ENCODE results near the gene KCNG3.

Gene KCNG3

DNA sequence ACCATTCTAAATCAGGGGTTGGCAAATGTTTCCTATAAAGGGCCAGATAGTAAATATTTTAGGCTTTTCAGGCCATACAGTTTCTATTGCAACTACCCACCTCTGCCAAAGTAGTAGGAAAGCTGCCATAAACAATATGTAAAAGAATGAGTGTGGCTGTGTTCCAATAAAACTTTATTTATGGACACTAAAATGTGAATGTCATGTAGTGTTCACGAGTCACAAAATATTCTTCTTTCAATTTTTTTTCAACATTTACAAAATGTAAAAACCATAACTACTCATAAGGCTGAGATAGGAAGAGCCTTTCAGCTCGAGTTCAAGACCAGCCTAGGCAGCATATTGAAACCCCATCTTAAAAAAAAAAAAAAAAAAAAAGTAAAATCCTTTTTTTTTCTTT lies 13.4 kb downstream of the KCNG3 start:
- no peak for DNase-seq

DNA sequence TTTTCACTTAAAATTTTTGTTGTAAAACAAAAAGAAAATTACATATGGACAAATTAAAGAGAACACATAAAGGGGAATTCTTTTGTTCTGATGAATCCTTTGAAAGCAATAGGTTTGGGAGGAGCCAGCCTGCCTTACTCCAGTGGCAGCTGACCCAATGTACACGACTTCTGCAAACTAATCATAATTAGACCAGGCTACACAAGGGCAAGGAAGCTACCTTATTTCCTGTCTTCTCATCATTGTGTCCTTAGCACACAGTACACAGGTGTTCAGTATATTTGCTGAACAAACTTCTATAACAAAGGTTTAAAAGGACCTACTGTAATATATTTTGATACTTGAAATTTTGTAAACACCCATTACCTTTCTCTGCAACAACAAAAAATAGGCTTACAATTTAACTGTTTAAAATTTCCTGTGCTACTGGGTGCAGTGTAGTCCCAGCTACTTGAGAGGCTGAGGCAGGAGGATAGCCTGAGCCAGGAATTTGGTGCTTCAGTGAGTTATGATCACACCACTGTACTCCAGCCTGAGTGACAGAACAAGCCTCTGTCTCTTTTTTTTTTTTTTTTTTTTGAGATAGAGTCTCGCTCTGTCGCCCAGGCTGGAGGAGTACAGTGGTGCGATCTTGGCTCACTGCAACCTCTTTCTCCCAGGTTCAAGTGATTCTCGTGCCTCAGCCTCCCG lies 18.9 kb downstream of the KCNG3 start:
- no peak for DNase-seq

DNA sequence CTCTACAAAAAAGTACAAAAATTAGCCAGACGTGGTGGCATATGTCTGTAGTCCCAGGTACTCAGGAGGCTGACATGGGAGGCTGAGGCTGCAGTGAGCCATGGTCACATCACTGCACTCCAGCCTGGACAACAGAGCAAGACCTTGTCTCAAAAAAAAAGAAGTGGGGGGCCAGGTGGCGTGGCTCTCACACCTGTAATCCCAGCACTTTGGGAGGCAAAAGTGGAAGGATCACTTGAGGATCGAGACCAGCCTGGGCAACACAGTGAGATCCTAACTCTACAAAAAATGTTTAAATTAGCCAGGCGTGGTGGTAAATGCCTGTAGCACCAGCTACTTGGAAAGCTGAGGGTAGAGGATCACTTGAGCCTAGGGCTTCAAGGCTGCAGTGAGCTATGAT lies 23.1 kb downstream of the KCNG3 start:
- DNase-seq = no peak

DNA sequence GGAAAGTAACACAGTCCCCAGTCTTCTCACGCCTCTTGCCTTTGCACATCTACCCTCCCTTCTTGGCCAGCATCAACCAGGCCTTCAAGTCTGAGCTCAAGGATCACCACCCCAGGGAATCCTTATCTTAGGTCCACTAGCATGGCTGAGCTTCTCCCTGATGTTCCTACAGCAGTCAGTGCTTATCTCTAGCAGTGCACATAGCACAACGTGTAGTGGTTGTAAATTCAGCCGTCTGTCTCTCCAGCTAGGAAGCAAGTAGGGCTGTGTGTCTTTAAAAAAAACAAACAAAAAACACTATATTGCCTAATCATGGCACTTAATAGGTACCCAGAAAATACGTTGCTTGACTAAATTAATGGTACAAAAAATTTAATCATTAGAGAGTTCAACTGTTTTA lies 29.2 kb downstream of the KCNG3 start:
- no peak for DNase-seq

DNA sequence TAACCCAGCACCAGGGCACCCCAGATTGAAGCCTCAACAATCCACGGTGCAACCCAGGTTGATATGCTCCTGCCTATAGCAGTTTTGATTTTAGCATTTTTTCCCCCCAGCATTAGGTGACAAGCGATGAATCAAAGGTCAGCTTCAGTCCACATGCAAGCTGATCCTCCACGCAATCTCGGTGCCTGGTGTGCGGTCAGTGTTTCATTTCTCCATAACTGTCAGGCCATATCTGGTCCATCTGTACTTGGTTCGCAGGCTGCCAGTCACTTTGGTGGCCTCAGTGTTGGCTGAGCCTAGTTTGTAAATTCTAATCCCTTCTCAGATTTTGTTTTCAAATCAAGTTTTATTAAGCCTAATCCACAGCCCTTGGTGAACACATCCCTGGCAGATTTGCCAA lies 30.2 kb downstream of the KCNG3 start:
- no peak for DNase-seq

DNA sequence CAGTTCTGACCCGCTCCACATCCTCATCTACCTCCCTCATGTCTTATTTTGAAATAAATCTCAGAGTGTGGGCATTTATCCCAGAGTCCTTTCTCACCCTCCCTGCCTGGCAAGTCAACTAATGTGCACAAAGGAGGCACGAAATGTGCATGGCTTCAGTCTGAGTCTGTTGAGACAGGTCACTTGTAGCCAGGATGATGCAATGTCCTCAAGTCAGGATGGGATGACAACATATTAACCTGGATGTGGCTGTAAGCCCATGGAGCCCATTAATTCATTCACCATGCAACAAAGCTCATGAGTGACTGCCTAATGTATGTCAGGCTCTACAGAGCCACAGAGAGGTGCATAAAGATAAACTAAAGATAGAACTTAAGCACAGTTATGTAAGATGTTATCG lies 34.5 kb downstream of the KCNG3 start:
- DNase-seq = no peak

DNA sequence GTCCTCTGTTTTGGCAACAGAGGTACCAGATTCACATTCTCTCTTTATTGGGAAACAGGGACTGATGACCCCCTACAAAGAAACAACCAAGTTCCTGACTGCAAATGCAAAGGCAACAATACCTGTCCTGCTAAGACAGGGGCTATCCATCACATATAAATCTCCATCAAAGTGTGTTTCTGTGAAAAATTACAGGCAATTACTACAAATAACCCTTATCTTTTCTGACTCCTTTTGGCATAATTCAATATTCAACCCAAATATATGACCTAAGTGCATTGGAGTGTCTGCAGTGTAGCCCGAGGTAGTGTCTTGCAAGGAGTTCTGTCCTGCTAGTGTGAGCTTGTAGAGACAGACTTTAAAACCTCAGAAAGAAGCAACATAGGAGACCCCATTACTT lies 35.4 kb downstream of the KCNG3 start:
- DNase-seq = no peak

DNA sequence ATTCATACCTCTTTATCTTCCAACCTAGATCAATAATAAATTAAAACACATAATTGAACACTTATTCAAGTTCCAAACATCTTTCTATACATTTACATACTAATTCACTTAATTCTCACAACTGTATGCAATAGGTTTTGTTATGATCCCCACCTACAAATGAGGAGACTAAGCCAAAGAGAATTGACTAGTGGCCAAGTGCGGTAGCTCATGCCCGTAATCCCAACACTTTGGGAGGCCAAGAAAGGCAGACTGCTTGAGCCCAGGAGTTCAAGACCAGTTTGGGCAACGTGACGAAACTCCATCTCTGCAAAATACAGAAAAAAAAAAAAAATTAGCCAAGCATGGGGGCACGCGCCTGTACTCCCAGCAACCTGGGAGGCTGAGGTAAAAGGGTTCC lies 36.8 kb downstream of the KCNG3 start:
- DNase-seq = no peak

DNA sequence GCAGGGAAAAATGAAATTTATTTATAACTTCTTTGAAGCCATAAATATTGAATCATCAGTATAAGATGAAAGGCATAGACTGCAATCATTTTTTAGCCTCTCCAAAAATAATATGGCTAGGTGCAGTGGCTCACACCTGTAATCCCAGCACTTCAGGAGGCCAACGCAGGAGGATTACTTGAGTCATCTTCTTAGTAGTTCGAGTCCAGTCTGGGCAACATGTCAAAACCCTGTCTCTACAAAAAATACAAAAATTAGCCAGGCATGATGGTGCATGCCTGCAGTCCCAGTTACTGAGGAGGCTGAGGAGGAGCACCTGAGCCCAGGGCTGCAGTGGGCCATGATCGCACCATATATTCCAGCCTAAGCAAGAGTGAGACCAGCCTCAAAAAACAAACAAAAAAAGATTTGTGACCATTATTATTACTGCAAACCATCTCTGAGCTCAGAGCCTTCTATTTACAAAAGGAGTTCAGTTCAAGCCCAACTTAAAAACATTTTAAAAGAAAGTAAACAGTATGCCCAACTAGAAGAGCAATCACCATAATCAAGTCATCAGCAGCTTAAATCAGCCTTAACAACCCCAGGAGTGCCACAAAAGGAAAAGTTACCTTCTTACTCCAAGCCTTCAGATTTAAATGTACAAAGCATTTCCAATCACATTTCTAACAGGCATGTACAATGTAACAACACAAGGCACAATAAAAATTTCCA lies 37.5 kb downstream of the KCNG3 start:
- DNase-seq = no peak

DNA sequence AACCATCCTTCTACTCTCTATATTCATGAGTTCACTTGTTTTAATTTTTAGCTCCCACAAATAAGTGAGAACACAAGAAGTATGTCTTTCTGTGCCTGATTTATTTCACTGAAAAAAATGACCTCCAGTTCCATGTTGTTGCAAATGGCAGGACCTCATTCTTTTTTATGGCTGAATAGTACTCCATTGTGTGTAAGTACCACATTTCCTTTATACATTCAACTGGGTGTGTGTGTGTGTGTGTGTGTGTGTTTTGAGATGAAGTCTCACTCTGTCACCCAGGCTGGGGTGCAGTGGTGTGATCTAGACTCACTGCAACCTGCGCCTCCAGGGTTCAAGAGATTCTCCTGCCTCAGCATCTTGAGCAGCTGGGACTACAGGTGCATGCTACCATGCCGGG lies 41.2 kb downstream of the KCNG3 start:
- DNase-seq = no peak

DNA sequence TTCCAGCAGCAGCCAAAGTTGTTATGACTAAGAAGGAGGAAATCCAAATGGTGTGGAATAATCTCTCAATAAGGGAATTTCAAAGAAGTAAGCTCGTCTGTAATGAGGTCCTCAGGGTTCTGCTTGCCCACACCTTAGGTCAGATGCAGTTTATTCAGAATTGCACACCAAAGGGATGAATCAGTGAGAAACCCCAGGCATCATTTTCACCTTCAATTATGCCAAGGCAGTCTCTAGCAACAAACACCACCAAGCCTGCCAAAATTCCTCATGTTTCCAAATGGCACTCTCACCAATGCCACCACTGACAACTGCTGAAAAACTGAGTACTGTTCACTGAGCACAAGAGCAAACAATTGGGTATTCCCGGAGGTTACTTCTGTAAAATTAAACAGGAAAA lies 43.6 kb downstream of the KCNG3 start:
- DNase-seq = no peak

DNA sequence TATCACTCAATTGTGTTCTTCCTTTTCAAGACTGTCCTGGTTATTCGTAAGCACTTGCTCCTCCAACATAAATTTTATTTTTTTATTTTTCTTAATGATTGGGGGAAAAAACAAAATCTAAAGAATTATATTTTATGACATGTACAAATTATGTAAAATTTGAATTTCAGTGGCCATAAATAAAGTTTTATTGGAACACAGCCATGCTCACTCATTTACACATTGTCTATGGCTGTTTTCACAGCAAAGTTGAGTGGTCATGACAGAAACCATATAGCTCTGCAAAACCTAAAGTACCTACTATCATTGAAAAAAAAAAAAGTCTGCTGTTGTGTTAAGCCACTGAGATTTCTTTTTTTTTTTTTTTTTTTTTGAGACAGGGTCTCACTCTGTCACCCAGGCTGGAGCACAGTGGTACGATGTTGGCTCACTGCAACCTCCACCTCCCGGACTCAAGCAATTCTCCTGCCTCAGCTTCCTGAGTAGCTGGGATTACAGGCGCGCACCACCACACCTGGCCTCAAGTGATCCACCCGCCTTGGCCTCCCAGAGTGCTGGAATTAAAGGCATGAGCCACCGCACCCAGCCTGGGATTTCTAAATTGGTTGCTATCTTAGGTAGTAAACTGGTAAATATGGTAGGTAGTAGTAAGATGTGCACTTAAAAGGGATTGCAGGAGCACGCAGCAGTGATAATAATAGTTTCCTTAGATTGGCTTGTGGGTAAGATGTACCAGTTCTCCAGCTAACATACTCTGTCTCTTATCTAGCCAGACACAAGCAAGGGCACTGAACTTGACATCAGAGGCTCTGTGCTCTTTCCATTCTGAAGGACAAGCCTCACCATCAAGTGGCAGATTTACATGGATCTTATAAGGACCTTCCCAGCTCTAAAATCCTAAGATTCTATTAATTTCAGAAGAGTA lies 44.4 kb downstream of the KCNG3 start:
- DNase-seq = no peak

DNA sequence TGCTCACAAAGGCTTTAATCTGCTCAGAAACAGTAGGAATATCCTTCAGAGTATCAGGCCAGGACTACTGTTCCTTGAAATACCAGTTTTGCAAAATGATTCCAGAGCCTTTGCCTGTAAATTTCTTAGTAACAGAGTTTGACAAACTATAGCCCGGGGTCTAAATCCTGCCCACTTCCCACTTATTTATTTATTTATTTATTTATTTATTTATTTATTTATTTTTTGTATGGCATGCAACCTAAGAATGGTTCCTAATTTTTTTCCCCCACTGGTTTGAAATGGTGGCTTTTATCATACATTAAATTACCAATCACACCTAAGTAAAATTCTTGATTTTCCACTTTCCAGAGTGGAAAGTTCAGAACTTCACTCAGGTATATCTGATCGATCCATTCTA lies 45.6 kb downstream of the KCNG3 start:
- no peak for DNase-seq

DNA sequence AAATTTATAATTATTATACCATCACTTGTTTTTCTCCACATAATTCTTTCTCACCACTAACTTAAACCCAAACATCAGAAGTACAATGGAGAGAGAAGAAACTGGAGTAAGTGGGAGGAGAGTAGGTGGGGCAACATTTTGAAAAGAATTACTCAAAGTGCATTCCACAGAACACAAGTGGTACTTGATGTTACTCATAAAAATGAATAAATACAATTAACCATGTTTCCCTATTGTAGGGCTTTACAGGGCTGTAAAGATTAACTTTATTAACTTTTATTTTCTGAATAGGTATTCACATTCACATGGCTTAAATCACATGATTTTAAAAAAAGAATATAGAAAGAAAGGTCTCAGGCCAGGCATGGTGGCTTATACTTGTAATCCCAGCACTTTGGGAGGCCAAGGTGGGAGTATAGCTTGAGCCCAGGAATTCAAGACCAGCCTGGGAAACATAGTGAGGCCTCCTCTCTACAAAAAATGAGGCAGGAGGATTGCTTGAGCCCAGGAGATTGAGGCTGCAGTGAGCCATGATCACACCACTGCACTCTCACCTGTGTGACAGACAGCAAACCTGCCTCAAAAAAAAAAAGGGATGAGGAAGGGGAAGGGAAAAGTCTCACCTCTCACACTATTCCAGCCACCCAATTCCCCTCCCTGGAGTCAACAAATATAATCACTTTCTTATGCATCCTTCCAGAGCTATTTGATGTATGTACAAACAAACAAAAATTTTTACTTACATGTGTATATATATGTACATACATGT lies 47.1 kb downstream of the KCNG3 start:
- DNase-seq = no peak

DNA sequence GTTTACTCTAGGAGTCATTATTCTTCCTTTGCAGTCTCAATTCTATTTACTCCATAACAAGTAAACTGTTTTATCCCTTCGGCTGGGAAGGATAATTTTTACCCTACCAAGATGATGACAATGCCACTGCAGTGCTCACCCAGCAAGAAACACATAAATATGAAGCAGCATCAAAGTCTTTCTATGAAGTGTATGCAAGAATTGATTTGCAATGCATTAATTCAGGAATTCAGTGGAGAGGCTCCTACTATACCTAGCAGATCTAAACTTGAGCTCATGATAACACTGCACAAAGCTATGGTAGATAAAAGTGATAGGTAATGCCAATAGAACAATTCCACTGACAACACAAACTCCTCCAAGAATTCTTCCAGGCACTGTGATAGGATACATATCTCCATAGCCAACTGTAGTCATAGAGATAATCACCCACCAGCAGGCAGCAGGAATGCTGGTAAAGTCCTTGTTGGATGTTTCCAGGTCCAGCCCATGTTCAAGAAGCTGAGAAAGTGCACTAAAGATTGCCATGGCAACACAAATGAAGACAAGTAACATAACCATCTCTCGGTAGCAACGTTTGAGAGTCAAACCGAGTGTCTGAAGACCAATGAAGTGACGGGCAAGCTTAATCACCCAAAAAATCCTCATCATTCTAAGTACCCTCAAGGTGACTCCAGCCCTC lies 49.9 kb downstream of the KCNG3 start:
- no peak for DNase-seq

DNA sequence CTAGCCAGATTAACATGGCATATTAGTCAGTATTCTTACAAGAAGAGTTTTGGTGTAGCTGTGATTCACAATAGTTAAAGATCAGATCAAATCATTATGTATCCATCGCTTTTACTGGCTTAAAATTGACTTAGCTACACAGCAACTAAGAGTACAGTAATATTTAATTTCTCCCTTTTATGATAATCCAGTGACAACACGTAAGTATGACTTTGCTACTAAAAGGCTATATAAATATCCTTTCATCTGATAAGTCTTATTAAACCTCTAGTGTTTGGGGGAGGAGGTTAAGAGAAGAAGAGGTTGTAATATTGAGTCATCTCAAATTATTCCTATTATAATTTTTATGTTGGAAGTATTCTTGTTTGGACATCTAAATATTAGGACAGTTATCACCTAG lies 51.0 kb downstream of the KCNG3 start:
- DNase-seq = no peak

DNA sequence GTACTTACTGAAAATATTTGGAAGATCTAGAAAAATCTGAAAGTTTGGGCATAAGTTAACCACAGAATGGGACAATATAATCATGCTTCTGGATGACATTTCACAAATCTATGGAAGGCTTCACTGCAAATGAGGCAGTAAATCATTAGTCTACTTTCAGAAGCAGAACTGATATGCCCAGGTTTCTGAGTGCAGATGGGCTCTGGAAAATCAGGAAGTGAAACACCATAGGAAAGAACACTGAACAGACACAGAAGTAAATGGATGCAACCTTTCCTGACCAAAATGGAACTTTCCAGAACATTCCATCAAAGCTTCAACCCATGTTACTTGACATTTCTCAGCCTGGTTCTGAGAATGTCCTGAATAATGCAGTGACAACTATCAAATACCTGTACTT lies 55.1 kb downstream of the KCNG3 start:
- DNase-seq = no peak

DNA sequence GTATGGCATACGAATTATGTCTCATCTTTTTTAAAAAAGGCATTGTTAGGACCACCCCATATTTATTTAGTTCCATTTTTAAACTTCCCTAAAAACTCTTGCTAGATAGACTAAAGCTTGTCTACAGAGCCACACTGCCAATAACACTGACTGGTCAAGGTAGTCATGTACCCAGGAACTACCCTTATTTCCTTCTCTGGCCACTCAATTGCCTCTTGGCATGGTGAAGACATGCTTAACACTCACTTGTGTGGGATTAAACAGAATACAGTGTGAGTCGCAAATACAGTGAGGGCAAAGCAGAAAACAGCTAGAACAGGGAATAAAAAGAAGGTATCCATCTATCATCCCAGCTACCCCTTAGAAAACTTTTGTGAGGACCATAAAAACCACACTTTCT lies 57.4 kb downstream of the KCNG3 start:
- DNase-seq = no peak

DNA sequence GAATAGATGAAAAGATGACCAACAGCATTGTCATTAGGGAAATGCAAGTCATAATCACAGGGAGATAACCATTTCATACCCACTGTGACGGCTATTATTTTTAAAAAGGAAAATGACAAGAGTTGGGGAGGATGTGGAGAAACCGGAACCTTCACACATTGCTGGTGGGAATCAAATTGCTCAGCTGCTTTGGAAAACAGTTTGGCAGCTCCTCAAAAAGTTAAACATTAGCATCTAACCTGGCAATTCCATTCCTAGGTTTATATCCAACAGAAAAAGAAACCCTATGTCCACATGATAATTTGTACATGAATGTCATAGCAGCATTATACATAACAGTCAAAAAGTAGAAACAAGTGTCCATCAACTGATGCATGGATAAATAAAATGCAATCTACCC lies 58.2 kb downstream of the KCNG3 start:
- DNase-seq = no peak

DNA sequence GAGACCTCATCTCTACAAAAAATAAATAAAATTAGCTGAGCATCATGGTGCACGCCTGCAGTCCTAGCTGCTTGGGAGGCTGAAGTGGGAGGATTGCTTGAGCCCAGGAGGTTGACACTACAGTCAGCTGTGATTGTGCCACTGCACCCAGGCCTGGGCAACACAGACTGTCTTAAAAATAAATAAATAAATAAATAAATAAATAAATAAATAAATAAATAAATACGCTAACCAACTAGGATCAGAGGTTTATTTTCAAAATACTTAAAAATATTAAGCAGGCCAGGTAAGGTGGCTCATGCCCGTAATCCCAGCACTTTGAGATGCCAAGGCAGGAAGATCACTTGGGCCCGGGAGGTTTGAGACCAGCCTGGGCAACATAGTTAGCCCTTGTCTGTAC lies 63.6 kb downstream of the KCNG3 start:
- DNase-seq = no peak

DNA sequence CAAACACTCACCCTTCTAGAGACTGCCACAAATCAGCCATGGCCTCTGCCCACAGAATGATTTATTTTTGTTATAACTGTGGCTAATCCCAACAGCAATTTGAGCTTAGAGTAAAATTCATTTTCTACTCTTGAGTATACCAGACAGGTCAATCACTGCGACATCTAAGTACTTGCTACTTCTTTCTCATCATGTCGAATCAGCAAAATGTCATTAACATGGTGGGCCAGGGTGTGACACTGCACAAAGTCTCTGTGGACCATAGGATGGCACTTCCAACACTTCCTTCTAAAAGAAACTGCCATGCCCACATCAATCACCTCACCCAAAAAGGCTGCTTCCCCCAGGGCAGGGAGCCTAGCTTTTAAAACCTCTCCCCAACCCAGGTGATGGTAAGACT lies 64.4 kb downstream of the KCNG3 start:
- DNase-seq = no peak

DNA sequence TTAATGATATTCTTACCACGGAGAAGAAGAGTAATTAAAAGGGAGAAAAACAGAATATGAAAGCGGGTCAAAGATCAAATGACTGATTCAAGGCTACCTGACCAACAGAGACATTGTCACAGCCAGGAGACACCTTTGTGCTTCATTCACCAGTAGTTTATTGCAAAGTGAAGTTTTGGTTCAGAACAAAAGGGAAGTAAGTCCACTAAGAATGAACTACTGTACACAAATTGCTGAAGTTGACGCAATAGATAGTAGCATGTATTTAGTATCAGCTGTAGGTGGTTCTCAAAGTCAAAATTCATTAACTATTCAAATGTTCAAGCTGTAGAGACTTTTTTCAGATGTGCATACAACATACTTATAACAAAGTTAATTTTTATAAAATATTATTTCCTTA lies 68.1 kb downstream of the KCNG3 start:
- no peak for DNase-seq

DNA sequence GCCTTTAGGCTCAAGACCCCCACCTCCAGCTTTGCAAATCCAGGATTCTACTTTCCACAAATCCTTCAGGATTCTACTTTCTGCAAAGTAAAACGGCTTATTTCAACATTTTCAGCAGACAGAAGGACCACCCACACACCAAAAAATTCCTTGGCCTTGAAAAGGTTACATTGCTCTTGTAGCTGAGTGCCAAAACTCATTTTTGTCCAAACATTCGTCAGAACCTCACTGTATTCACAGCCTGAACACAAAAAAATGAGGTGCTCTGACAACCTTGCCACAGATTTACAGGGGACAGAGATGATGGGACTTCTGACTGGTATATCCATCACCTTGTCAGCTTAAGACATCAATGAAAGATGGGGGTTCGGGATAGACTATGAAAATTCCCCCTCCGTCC lies 69.7 kb downstream of the KCNG3 start:
- DNase-seq = no peak

Data from cerebellar nuclear complex (tissue), 1 donor.